NCI-H510A treated with DMSO at 0.1 percent for 48 hours (cell line): Measurements from ENCODE around the gene MARCHF6.
A peak's percentile ranks its signal among the peaks of the same experiment; 100 is the strongest.
"Not testable (repeated sequence)": the region's sequence is repeated elsewhere in the genome, so short reads cannot be mapped to it uniquely, and the experiment has no call there.

Experiments
- DNase-seq: peaks from one replicate; lab custom pipeline; 2025; lab: John Stamatoyannopoulos, UW

MARCHF6 gene

GRCh38 chr5:10353241-10354047 lies at the start of gene MARCHF6:
Gene MARCHF6, plus strand, starts transcription at chr5:10353695. Its CDS starts 204 bp downstream, at chr5:10353899.
- DNase-seq, result peak; percentile 98

- no peak for DNase-seq
Measured at GRCh38 chr5:10303699-10304170, 49.8 kb upstream of the MARCHF6 start.

GRCh38 chr5:10304932-10305331 lies 48.6 kb upstream of the MARCHF6 start:
- DNase-seq, result no peak

- DNase-seq, result no peak
Measured at GRCh38 chr5:10306114-10306513, 47.4 kb upstream of the MARCHF6 start.

- peak; percentile 80 for DNase-seq
Measured at GRCh38 chr5:10306806-10307205, 46.7 kb upstream of the MARCHF6 start.

GRCh38 chr5:10307206-10308148 lies 46.0 kb upstream of the MARCHF6 start, which contains the start of gene CMBL:
Gene CMBL, minus strand, starts transcription at chr5:10307902. Its CDS starts 17,140 bp downstream, at chr5:10290762.
- peak; percentile 67 for DNase-seq

GRCh38 chr5:10308844-10309243 lies 44.7 kb upstream of the MARCHF6 start:
- no peak for DNase-seq

GRCh38 chr5:10310066-10310779 lies 43.3 kb upstream of the MARCHF6 start:
- DNase-seq, result peak; percentile 48

- DNase-seq, result not testable (repeated sequence)
Measured at GRCh38 chr5:10310835-10311570, 42.5 kb upstream of the MARCHF6 start.

GRCh38 chr5:10311595-10312425 lies 41.7 kb upstream of the MARCHF6 start:
- no peak for DNase-seq

GRCh38 chr5:10315201-10315600 lies 38.3 kb upstream of the MARCHF6 start:
- DNase-seq, result no peak

GRCh38 chr5:10315824-10316509 lies 37.5 kb upstream of the MARCHF6 start:
- DNase-seq, result no peak

GRCh38 chr5:10317825-10318682 lies 35.4 kb upstream of the MARCHF6 start:
- DNase-seq, result no peak

GRCh38 chr5:10319202-10319851 lies 34.2 kb upstream of the MARCHF6 start:
- DNase-seq, result no peak

GRCh38 chr5:10320793-10321192 lies 32.7 kb upstream of the MARCHF6 start:
- no peak for DNase-seq

GRCh38 chr5:10321882-10322281 lies 31.6 kb upstream of the MARCHF6 start:
- no peak for DNase-seq

GRCh38 chr5:10323588-10324488 lies 29.7 kb upstream of the MARCHF6 start:
- peak; percentile 71 for DNase-seq
